ENCODE results near the gene ELAVL2.

The ELAVL2 gene

DNA sequence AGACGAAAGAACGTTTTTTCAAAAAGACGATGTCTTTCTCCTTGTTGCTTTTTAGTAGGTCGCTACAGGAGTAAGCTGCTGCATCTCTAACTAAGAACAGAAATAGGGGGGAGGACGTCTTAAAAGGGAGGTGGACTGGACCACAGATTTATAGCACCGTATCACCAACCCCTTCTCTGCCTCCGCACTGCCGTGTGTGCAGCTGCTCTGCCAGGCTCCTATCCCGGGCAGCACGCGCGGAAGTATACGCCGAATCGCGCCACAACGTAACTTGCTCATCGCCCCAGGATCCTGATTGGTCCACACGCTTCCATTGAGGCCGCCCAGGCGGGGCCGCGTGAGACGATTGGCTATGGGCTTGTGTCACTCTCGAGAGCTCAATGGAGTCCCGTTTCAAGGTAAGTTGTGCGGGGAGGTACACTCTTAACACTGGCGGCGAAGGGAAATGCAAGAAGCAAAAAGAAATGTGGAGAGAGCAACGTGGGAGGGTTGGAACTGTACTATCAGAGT is at the start of gene ELAVL2:
TSS of gene ELAVL2 (minus strand) at position 121 of the 510 bp plus-strand sequence. CDS start 64,006 bp downstream, outside the sequence.
- H3K9me2 ChIP-seq (ENCODE audit: low read depth, low read length), result no peaks in the 10 kb centered on the region
- H3K9ac ChIP-seq (ENCODE audit: low read length), result no peak within 1 kb of the TSS
- no peak within 1 kb of the TSS for H3K4me3 ChIP-seq (ENCODE audit: low read depth, low read length, poor library complexity, severe bottlenecking)
- no peak within 1 kb of the TSS for H3K27ac ChIP-seq (ENCODE audit: low read depth, low read length, poor library complexity, severe bottlenecking)
- H2AFZ ChIP-seq (ENCODE audit: low read length), result no peak within 1 kb of the TSS
- H3K27me3 ChIP-seq (ENCODE audit: insufficient read depth, low read length), result no peaks in the 10 kb centered on the region
- TF ChIP-seq EZH2 (IDR thresholded peaks at IDR 0.05; ENCODE audit: borderline replicate concordance, low read length), result no peak
- TF ChIP-seq, protein P1, sequence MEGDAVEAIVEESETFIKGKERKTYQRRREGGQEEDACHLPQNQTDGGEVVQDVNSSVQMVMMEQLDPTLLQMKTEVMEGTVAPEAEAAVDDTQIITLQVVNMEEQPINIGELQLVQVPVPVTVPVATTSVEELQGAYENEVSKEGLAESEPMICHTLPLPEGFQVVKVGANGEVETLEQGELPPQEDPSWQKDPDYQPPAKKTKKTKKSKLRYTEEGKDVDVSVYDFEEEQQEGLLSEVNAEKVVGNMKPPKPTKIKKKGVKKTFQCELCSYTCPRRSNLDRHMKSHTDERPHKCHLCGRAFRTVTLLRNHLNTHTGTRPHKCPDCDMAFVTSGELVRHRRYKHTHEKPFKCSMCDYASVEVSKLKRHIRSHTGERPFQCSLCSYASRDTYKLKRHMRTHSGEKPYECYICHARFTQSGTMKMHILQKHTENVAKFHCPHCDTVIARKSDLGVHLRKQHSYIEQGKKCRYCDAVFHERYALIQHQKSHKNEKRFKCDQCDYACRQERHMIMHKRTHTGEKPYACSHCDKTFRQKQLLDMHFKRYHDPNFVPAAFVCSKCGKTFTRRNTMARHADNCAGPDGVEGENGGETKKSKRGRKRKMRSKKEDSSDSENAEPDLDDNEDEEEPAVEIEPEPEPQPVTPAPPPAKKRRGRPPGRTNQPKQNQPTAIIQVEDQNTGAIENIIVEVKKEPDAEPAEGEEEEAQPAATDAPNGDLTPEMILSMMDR (IDR thresholded peaks at IDR 0.05; ENCODE audit: low read length), result no peak
- no peaks in the 10 kb centered on the region for H3K79me2 ChIP-seq (ENCODE audit: insufficient read depth, low read length)
- no peaks in the 10 kb centered on the region for H4K20me1 ChIP-seq (ENCODE audit: insufficient read depth, low read length)
- H3K9me3 ChIP-seq (ENCODE audit: low read length), result no peaks in the 10 kb centered on the region
- no peaks in the 10 kb centered on the region for H3F3A ChIP-seq (ENCODE audit: insufficient read depth, low read length)
- no peak within 1 kb of the TSS for H3K4me2 ChIP-seq (ENCODE audit: low read length)
- no peaks in the 10 kb centered on the region for H3K36me3 ChIP-seq (ENCODE audit: insufficient read depth, low read length)
- no peaks in the 10 kb centered on the region for H3K4me1 ChIP-seq (ENCODE audit: insufficient read depth, low read length, severe bottlenecking)

DNA sequence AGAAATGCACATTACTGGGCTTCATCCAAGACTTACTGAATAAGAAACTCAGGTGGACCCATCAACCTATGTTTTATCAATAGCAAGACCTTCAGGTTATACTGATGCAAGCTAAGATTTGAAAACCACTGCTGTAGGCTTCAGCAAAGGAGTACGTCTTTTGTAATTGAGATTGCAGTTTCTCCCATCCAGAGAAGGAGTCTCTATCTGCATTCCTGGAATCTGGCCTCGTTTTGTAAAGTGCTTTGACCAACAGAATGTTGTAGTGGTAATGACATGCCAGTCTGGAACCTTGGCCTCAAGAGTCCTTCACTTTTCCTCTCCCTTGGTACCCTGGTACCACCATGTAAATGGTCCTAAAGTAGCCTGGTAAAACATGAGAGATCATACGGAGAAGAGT is 32.2 kb upstream of the ELAVL2 start:
- Histone ChIP-seq H3K27me3 (ENCODE audit: insufficient read depth, low read length) (no peaks in the 10 kb centered on the region), H2AFZ (ENCODE audit: low read length) (no peak overlapping the region), H3K9me3 (ENCODE audit: low read length) (no peaks in the 10 kb centered on the region), H3K27ac (ENCODE audit: low read depth, low read length, poor library complexity, severe bottlenecking) (no peak overlapping the region), H3K4me3 (ENCODE audit: low read depth, low read length, poor library complexity, severe bottlenecking) (no peak overlapping the region), H4K20me1 (ENCODE audit: insufficient read depth, low read length) (no peaks in the 10 kb centered on the region), H3K9me2 (ENCODE audit: low read depth, low read length) (no peaks in the 10 kb centered on the region), H3K36me3 (ENCODE audit: insufficient read depth, low read length) (no peaks in the 10 kb centered on the region), H3F3A (ENCODE audit: insufficient read depth, low read length) (no peaks in the 10 kb centered on the region), H3K9ac (ENCODE audit: low read length) (no peak overlapping the region), H3K4me1 (ENCODE audit: insufficient read depth, low read length, severe bottlenecking) (no peaks in the 10 kb centered on the region), H3K4me2 (ENCODE audit: low read length) (no peak overlapping the region), H3K79me2 (ENCODE audit: insufficient read depth, low read length) (no peaks in the 10 kb centered on the region)
- TF ChIP-seq, protein P1 (IDR thresholded peaks at IDR 0.05; ENCODE audit: low read length), result no peak
- no peak for TF ChIP-seq EZH2 (IDR thresholded peaks at IDR 0.05; ENCODE audit: borderline replicate concordance, low read length)

DNA sequence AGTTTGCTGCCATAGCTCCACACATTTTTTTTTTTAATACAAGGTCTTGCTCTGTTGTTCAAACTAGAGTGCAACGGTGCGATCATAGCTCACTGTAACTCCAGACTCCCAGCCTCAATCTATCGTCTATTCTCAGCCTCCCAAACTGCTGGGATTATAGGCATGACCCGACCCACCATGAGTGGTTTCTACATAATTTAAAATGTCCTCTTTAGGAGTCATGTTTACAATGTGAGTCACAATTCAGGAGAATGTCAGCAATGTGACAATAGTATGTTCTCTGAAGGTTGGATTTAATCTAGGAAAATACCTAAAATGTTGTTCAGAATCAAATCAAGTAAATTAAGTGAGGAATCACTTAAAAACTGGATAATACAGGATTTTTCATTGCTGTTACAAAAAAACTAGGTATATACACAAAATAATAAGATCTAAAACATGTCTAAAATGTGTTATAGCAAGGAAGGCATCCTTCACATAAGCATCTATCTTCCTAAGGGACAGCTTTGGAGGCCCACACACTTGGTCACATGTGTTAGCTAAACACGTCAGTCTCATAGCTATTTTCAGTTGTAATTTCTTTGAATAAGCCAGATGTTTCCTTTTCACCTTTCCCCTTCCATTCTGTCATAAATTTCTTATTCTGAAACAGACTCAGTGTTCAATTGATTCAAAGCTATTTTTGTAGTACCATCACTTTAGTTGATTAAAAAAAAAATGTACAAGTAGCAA is 30.0 kb upstream of the ELAVL2 start:
- Histone ChIP-seq H2AFZ (ENCODE audit: low read length) (no peak overlapping the region), H3K4me3 (ENCODE audit: low read depth, low read length, poor library complexity, severe bottlenecking) (no peak overlapping the region), H3K9ac (ENCODE audit: low read length) (no peak overlapping the region), H3K4me2 (ENCODE audit: low read length) (no peak overlapping the region), H3K4me1 (ENCODE audit: insufficient read depth, low read length, severe bottlenecking) (no peaks in the 10 kb centered on the region), H3K79me2 (ENCODE audit: insufficient read depth, low read length) (no peaks in the 10 kb centered on the region), H3K36me3 (ENCODE audit: insufficient read depth, low read length) (no peaks in the 10 kb centered on the region), H3K9me3 (ENCODE audit: low read length) (no peaks in the 10 kb centered on the region), H4K20me1 (ENCODE audit: insufficient read depth, low read length) (no peaks in the 10 kb centered on the region), H3K27ac (ENCODE audit: low read depth, low read length, poor library complexity, severe bottlenecking) (no peak overlapping the region), H3K27me3 (ENCODE audit: insufficient read depth, low read length) (no peaks in the 10 kb centered on the region), H3K9me2 (ENCODE audit: low read depth, low read length) (no peaks in the 10 kb centered on the region), H3F3A (ENCODE audit: insufficient read depth, low read length) (no peaks in the 10 kb centered on the region)
- TF ChIP-seq, protein P1 (IDR thresholded peaks at IDR 0.05; ENCODE audit: low read length), result no peak
- no peak for TF ChIP-seq EZH2 (IDR thresholded peaks at IDR 0.05; ENCODE audit: borderline replicate concordance, low read length)
